Transverse colon (tissue), 4 donors: ENCODE data around the gene HSBP1L1. TPM values are rescaled to one million over a fixed set of nuclear protein-coding genes. Genes with fewer than 3 reads are reported as not detected.
"Not testable (repeated sequence)": the region's sequence is repeated elsewhere in the genome, so short reads cannot be mapped to it uniquely, and the experiment has no call there.

Experiments used
- DNase-seq: peaks from one replicate; pipeline ENCODE4 v3.0.0-alpha.2; 2019
- H3K27ac ChIP-seq, 4 donors: fragments of 200-600 bp; sonication (generic); 2 replicates each; pipeline ENCODE4 v1.5.1; 2016 to 2018; ENCODE audit warnings: inconsistent platforms in 4 of 4
- H3K27me3 ChIP-seq: fragments of 200-600 bp; sonication (generic); 2 replicates; pipeline ENCODE4 v1.5.1; 2017; ENCODE audit warnings: inconsistent platforms
- H3K36me3 ChIP-seq, 4 donors: fragments of 200-600 bp; sonication (generic); 2 replicates each; pipeline ENCODE4 v1.5.1; 2017 to 2019; ENCODE audit warnings: inconsistent platforms in 4 of 4
- H3K4me1 ChIP-seq, 4 donors: fragments of 200-600 bp; sonication (generic); 2 replicates each; pipeline ENCODE4 v1.5.1; 2017 to 2020; ENCODE audit warnings: inconsistent platforms in 4 of 4
- H3K4me3 ChIP-seq, 4 donors: fragments of 200-600 bp; sonication (generic); 1 replicate in 1 of 4; 2 replicates in 3 of 4; pipeline versions ENCODE4 v1.5.1 to v1.6.1; 2017 to 2019; ENCODE audit warnings: inconsistent platforms in 4 of 4
- H3K9me3 ChIP-seq, 2 donors: fragments of 200-600 bp; sonication (generic); 2 replicates each; pipeline ENCODE4 v1.5.1; 2017 to 2019; ENCODE audit warnings: inconsistent platforms in 2 of 2
- CTCF ChIP-seq, 5 experiments: fragments of 200-600 bp in 3 of 5; fragments of 450-650 bp in 2 of 5; sonication (generic) in 3 of 5; IDR thresholded peaks; 1 replicate in 2 of 5; 2 replicates in 3 of 5; pipeline ENCODE4 v1.5.1; 2016 to 2017; ENCODE audit warnings: antibody characterized with exemption in 5 of 5, inconsistent platforms in 3 of 5, mild to moderate bottlenecking in 2 of 5, moderate library complexity in 1 of 5
- EP300 ChIP-seq: sonication (generic); formaldehyde crosslinking; IDR thresholded peaks from one replicate; pipeline ENCODE4 v1.6.1; 2017; ENCODE audit warnings: antibody characterized with exemption, low read depth
- POLR2A ChIP-seq: fragments of 450-650 bp; IDR thresholded peaks from one replicate; pipeline ENCODE4 v1.6.1; 2016; ENCODE audit warnings: antibody characterized with exemption, mild to moderate bottlenecking, moderate library complexity
- POLR2AphosphoS5 ChIP-seq, 3 donors: sonication (generic); formaldehyde crosslinking; IDR thresholded peaks; one replicate each; pipeline ENCODE4 v1.6.1; 2016; ENCODE audit warnings: antibody characterized with exemption in 3 of 3
- WGBS, 2 donors: methylation state at CpG; one replicate each; pipeline ENCODE4 v1.1.5; 2018; ENCODE audit warnings: low coverage in 1 of 2; 5-methylcytosine and 5-hydroxymethylcytosine counted together
- in situ Hi-C, 4 donors: fragments of 200-750 bp; cut with MboI; loops; one replicate each; pipeline versions ENCODE4 v1.15.0 to v1.15.1; 2017; ENCODE audit warnings: low sequenced_read_pairs in 3 of 4, low pct_ligation_motif_present in 1 of 4, low pct_unique_long_range_greater_than_20kb in 1 of 4
- intact Hi-C: fragments of 100-400 bp; cut with DNase I; formaldehyde crosslinking; loops from one replicate; pipeline ENCODE4 v1.15.1; 2023; ENCODE audit warnings: low total_unique reads
- total RNA-seq, 4 donors: library from RNA; depleted of rRNA; stranded (reverse); fragments of >200 nt; gene quantifications; one replicate each; pipeline ENCODE4 v1.1.0, GENCODE V29; 2016

Gene HSBP1L1
- total RNA-seq, 4 donors from 2014 or later = 48.4 to 211 (median 109) TPM

DNA sequence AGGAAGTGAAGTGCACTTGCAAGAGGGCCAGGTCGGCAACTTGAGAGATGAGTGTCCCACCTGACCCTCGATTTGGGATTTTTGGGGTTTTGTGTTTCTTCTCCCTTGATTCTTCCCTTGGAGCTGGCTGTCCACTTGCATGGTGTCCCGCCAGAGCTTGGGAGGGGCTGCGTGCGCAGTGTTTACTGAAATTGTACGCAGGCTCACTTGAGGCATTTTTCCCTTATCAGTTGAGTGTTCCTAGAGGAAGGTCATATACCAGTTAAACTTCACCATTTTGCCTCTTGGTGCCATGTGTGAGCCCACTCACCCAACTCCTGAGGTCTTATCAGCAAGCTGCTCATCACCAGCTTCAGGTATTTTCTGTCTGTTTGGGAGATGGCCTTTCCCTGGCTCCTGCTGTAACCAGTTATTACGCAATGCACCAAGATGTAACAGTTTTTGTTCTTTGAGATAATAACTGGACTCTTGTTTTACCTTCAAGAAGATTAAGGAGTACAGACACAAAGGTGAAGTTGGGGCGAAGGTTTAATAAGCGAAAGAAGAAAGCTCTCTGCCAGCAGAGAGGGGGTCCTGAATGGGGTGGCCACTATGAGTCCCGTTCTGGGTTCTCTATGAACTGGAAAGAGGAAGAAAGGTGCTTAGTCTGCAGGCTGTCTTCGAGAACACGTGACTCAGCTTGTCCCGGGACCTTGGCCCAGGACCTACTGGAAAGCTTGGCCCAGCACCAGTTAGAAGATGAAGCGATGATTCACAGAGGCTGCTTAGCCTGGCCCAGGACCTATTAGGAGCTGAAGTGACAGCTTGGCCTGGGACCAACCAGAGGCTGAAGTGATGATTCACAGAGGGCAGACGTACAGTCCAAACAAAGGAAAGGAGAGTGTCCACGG lies 45.5 kb downstream of the HSBP1L1 start:
- H3K4me3 ChIP-seq = no peak overlapping the region
- peaks cover 0 to 4% (median 0%) of the 10 kb centered on the region in 4 donors for H3K4me1 ChIP-seq
- H3K9me3 ChIP-seq = peaks cover 5 to 15% of the 10 kb centered on the region in 2 donors
- no peaks in the 10 kb centered on the region for H3K27me3 ChIP-seq
- peak; percentile 62 for DNase-seq
- intact Hi-C loops = no loop called here
- 75 to 82% methylated on average over 9 to 16 of the region's 16 CpGs for WGBS, 2 donors
- TF ChIP-seq POLR2AphosphoS5 (IDR thresholded peaks at IDR 0.05) = peak; percentile 58 to 74 (median 60)
- no peak for TF ChIP-seq POLR2A
- H3K36me3 ChIP-seq = no peaks in the 10 kb centered on the region
- in situ Hi-C loops = no loop called here
- H3K27ac ChIP-seq = peak overlapping the region; percentile 52 to 79 (median 72)

DNA sequence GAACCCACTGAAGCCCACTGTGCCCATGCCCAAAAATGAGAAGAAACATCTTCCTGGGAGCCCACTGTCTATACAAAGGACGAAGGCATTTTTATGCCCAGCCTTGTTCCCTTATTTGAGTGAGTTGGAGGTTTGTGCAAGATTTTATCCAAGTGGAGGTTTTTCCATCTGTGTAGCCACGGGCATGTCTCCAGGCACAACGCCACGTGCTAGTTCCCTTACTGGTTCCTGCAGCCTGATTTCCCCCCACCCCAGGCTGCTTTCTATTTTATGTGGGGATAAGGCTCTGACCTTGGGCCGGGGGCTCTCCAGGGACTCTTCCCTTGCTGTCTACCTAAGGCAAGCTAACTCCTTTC lies 46.1 kb downstream of the HSBP1L1 start:
- no peak for DNase-seq
- WGBS, 2 donors = 60 to 82% methylated on average over 1 to 5 of the region's 5 CpGs
- H3K4me3 ChIP-seq = no peak overlapping the region
- H3K36me3 ChIP-seq = no peaks in the 10 kb centered on the region
- H3K27me3 ChIP-seq = no peaks in the 10 kb centered on the region
- intact Hi-C loops = no loop called here
- peaks cover 5 to 15% of the 10 kb centered on the region in 2 donors for H3K9me3 ChIP-seq
- in situ Hi-C loops = no loop called here
- H3K27ac ChIP-seq = peak overlapping the region; percentile 52 to 79 (median 72)
- TF ChIP-seq POLR2A = no peak
- TF ChIP-seq CTCF (IDR thresholded peaks at IDR 0.05) = no peak
- TF ChIP-seq POLR2AphosphoS5 (IDR thresholded peaks at IDR 0.05) = no peak
- TF ChIP-seq EP300 = no peak
- peaks cover 0 to 4% (median 0%) of the 10 kb centered on the region in 4 donors for H3K4me1 ChIP-seq

DNA sequence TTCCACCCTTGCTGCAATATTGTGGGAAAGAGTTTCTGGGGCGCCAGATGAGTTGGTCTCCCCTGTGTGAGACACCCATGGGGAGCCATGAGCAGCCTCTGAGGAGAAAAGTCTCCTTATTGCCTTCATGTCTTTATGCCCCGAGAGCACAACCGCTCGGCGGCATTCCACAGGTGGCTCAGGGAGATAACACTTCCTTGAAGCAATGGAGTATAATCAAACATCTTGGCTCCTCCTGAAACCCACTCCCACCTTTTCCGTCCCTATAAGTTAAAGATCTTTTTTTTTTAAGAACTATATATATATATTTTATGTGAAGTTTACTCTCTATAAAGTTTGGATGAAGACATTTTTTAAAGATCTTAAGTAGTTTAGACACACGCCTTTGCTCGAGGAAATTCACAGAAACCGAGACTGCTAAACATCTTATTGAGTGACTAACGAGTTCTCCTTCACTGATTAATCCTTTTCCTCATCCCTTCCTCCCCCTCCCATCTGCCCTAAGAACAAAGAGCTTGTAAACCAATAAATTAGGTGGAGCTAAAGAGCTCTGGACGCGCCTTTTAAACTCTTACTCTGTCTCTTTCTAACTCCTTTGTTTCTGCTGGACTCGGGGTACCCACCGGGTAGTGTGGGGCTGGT lies 47.2 kb downstream of the HSBP1L1 start:
- Histone ChIP-seq H3K27ac (peak overlapping the region in 1 of 4 donors; percentile 68), H3K9me3 (peaks cover 5 to 15% of the 10 kb centered on the region in 2 donors)
- H3K27me3 ChIP-seq, intact Hi-C loops, DNase-seq, in situ Hi-C loops, H3K4me1 ChIP-seq, H3K4me3 ChIP-seq, H3K36me3 ChIP-seq: not testable (repeated sequence)
- 82 to 88% methylated on average over 13 to 14 of the region's 14 CpGs for WGBS, 2 donors

DNA sequence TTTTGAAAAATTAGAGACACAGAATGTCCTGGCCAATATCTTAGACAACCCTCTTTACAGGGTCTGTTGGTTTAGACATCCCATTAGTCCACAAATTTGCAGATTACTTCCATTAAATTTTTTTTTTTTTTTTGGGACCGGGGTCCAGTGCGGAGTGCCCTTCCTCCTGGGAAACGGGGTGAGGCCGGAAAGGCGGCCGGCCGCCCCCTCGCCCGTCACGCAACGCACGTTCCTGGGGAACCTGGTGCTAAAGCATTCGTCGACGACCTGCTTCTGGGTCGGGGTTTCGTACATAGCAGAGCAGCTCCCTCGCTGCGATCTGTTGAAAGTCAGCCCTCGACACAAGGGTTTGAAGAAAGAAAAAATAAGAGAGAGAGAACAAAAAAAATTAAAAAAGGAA lies 48.3 kb downstream of the HSBP1L1 start:
- H3K4me3 ChIP-seq = no peak overlapping the region
- no peak for DNase-seq
- H3K9me3 ChIP-seq = peaks cover 5 to 15% of the 10 kb centered on the region in 2 donors
- in situ Hi-C loops = no loop called here
- TF ChIP-seq EP300 (no peak), CTCF (IDR thresholded peaks at IDR 0.05) (no peak), POLR2A (no peak), POLR2AphosphoS5 (IDR thresholded peaks at IDR 0.05) (no peak)
- no peak overlapping the region for H3K27ac ChIP-seq
- H3K4me1 ChIP-seq = peaks cover 0 to 4% (median 0%) of the 10 kb centered on the region in 4 donors
- no peaks in the 10 kb centered on the region for H3K36me3 ChIP-seq
- intact Hi-C loops = no loop called here
- WGBS, 2 donors = 95 to 97% methylated on average over 4 to 20 of the region's 20 CpGs
- no peaks in the 10 kb centered on the region for H3K27me3 ChIP-seq

Other genes with a start within 250 kb of the HSBP1L1 start
- 1 to 10 TPM in 1 of 4 donors, under 1 TPM in 1, not detected in 2; 0.41 to 6.7 TPM for gene KCNG2, start 166.7 kb upstream of the HSBP1L1 start, total RNA-seq
- 100 to 1,000 TPM in 2 of 4 donors, 10 to 100 TPM in 2; 56.5 to 183 (median 92.9) TPM for gene SLC66A2, start 13.0 kb upstream of the HSBP1L1 start, total RNA-seq
- gene TXNL4A, start 23.9 kb downstream of the HSBP1L1 start, total RNA-seq = 10 to 100 TPM in 3 of 4 donors, 1 to 10 TPM in 1; 4.1 to 36.8 (median 31.0) TPM
- 10 to 100 TPM in 3 of 4 donors, 1 to 10 TPM in 1; 5.6 to 35.1 (median 25.8) TPM for gene RBFA, start 69.8 kb downstream of the HSBP1L1 start, total RNA-seq
- gene ADNP2, start 144.6 kb downstream of the HSBP1L1 start, total RNA-seq = 10 to 100 TPM; 16.0 to 30.1 (median 22.3) TPM